Measurements from ENCODE around the gene TOM1L1. TPM values are rescaled to one million over a fixed set of nuclear protein-coding genes. Genes with fewer than 3 reads are reported as not detected.

TOM1L1 gene
- total RNA-seq, 1 donor from 2014 or later = 27.8 TPM

DNA sequence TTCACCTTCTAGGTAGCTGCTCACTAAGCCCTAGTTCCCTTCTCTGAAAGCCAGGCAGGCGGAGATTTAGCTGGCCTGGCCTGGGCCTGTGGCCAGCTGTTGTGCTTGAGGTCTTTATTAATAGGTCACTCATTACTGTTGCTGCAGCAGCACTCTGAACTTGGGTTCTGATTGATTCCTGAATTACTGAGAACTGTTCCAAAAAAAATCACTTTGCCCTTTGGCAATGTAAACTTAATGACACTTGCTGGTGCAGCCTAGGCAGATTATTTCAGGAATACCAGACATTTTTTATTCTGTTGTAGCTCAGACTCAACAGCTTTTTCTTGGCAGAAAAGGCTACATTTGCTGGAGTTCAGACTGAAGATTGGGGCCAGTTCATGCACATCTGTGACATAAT lies 2.7 kb downstream of the TOM1L1 start:
- H3K27me3 Mint-ChIP-seq (ENCODE audit: low read depth) = peaks cover 19% of the 10 kb centered on the region
- DNase-seq (ENCODE audit: low read depth, low spot score) = no peak
- no peak overlapping the region for H3K27ac Mint-ChIP-seq (ENCODE audit: unreplicated experiment)
- H3K9me3 Mint-ChIP-seq = no peaks in the 10 kb centered on the region
- no peak overlapping the region for H3K4me3 Mint-ChIP-seq
- peaks cover 20% of the 10 kb centered on the region for H3K4me1 Mint-ChIP-seq
- TF ChIP-seq CTCF (conservative IDR thresholded peaks at IDR 0.05) = no peak
- peaks cover 24% of the 10 kb centered on the region for H3K36me3 Mint-ChIP-seq (ENCODE audit: low read depth)

DNA sequence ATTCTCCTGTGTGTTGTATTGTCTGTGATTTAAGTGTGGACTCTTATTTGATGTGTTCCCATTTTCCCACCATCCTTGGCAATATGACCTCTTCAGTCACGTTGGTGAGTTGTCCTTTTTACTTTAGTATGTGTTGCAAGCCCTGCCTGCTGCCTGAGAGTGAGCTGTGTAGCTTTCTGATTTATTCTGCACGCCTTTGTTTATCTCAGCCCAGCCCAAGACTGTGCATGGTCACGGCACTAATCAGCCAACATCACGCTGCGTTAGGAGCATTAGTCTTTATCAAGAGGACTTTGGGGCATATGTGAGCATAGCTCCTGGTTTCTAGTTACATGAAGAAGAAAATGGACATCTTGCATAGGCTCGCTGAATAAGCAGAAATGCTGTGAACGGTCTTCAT lies 6.0 kb downstream of the TOM1L1 start:
- Mint-ChIP-seq H3K4me3 (no peak overlapping the region), H3K9me3 (no peaks in the 10 kb centered on the region), H3K4me1 (peaks cover 11% of the 10 kb centered on the region), H3K27ac (ENCODE audit: unreplicated experiment) (no peak overlapping the region), H3K27me3 (ENCODE audit: low read depth) (no peaks in the 10 kb centered on the region), H3K36me3 (ENCODE audit: low read depth) (peaks cover 34% of the 10 kb centered on the region)
- no peak for DNase-seq (ENCODE audit: low read depth, low spot score)
- no peak for TF ChIP-seq CTCF (conservative IDR thresholded peaks at IDR 0.05)

DNA sequence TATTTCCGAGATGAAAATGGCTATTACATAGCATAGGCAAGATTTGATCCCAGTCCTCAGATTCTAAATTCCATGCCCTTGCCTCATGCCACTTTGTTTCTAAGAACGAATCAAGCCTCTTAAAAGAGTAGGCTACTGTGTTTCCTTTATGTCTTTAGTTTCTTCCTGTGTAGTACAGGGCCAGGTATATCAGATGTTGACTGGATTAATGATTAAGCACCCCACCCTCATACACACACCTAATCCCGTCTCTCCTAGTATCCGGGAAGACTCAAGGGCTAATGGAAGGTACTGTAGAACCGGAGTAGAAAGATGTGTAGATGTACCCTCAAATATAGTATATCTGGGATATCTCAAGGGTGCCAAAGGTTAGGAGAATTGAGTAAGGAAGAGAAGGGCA lies 6.7 kb downstream of the TOM1L1 start:
- TF ChIP-seq CTCF (conservative IDR thresholded peaks at IDR 0.05) = no peak
- H3K9me3 Mint-ChIP-seq = no peaks in the 10 kb centered on the region
- DNase-seq (ENCODE audit: low read depth, low spot score) = no peak
- H3K4me3 Mint-ChIP-seq = no peak overlapping the region
- H3K36me3 Mint-ChIP-seq (ENCODE audit: low read depth) = peaks cover 39% of the 10 kb centered on the region
- H3K27ac Mint-ChIP-seq (ENCODE audit: unreplicated experiment) = no peak overlapping the region
- H3K4me1 Mint-ChIP-seq = peaks cover 7% of the 10 kb centered on the region
- H3K27me3 Mint-ChIP-seq (ENCODE audit: low read depth) = no peaks in the 10 kb centered on the region

GRCh38 chr17:54909766-54910165 lies 9.1 kb downstream of the TOM1L1 start:
- Mint-ChIP-seq H3K4me1 (peaks cover 7% of the 10 kb centered on the region), H3K27ac (ENCODE audit: unreplicated experiment) (no peak overlapping the region), H3K4me3 (no peak overlapping the region), H3K9me3 (no peaks in the 10 kb centered on the region), H3K27me3 (ENCODE audit: low read depth) (no peaks in the 10 kb centered on the region), H3K36me3 (ENCODE audit: low read depth) (peaks cover 46% of the 10 kb centered on the region)
- DNase-seq (ENCODE audit: low read depth, low spot score) = no peak
- no peak for TF ChIP-seq CTCF (conservative IDR thresholded peaks at IDR 0.05)

DNA sequence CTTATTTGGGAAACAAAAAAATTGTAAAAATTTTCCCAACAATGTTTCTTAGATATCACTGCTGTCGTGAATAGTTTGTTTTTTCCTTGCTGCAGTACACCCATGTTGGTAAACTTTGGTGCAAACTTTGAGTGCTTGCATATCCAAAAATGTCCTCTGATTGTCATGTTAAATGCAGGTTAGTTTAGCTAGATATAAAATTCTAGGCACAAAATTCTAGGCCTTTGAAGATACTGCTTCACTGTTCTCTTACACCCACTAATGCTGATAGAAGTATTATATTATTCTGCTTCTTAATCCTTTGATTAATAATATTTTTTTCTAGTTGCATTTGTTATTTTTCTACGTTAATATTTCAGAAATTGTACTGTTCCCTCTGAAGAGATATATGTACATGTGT lies 16.1 kb downstream of the TOM1L1 start:
- no peak for DNase-seq (ENCODE audit: low read depth, low spot score)
- H3K4me1 Mint-ChIP-seq = no peaks in the 10 kb centered on the region
- no peak overlapping the region for H3K4me3 Mint-ChIP-seq
- peaks cover 12% of the 10 kb centered on the region for H3K9me3 Mint-ChIP-seq
- no peak overlapping the region for H3K27ac Mint-ChIP-seq (ENCODE audit: unreplicated experiment)
- H3K27me3 Mint-ChIP-seq (ENCODE audit: low read depth) = no peaks in the 10 kb centered on the region
- no peak for TF ChIP-seq CTCF (conservative IDR thresholded peaks at IDR 0.05)
- H3K36me3 Mint-ChIP-seq (ENCODE audit: low read depth) = peaks cover 56% of the 10 kb centered on the region

GRCh38 chr17:54919425-54919824 lies 18.8 kb downstream of the TOM1L1 start:
- no peak for DNase-seq (ENCODE audit: low read depth, low spot score)
- Mint-ChIP-seq H3K4me3 (no peak overlapping the region), H3K27ac (ENCODE audit: unreplicated experiment) (no peak overlapping the region), H3K27me3 (ENCODE audit: low read depth) (no peaks in the 10 kb centered on the region), H3K4me1 (no peaks in the 10 kb centered on the region), H3K9me3 (peaks cover 12% of the 10 kb centered on the region), H3K36me3 (ENCODE audit: low read depth) (peaks cover 53% of the 10 kb centered on the region)
- TF ChIP-seq CTCF (conservative IDR thresholded peaks at IDR 0.05) = no peak
